Left lung (tissue), 10 donors: ENCODE results near the gene BAIAP3. TPM values are rescaled to one million over a fixed set of nuclear protein-coding genes. Genes with fewer than 3 reads are reported as not detected.

Source experiments
- ATAC-seq: fragments of 200-7000 bp; cut with Tn5 transposase; one replicate; pipeline ENCODE4 v1.9.1; 2020; ENCODE audit warnings: moderate library complexity
- DNase-seq, 4 donors: peaks; one replicate each; pipeline ENCODE4 v3.0.0-alpha.2; 2013 to 2020
- H3K27ac ChIP-seq, 2 donors: fragments of 200-600 bp; sonication (generic) in 1 of 2; one replicate each; pipeline versions ENCODE4 v1.5.0 to v1.8.0; 2020 to 2021
- H3K27me3 ChIP-seq, 2 donors: fragments of 200-600 bp; sonication (generic) in 1 of 2; one replicate each; pipeline versions ENCODE4 v1.5.0 to v1.8.0; 2020 to 2021
- H3K36me3 ChIP-seq, 2 donors: fragments of 200-600 bp; sonication (generic) in 1 of 2; one replicate each; pipeline versions ENCODE4 v1.5.0 to v1.8.0; 2020 to 2021
- H3K4me1 ChIP-seq, 2 donors: fragments of 200-600 bp; one replicate each; pipeline ENCODE4 v1.8.0; 2021
- H3K4me3 ChIP-seq, 2 donors: fragments of 200-600 bp; sonication (generic) in 1 of 2; one replicate each; pipeline versions ENCODE4 v1.5.0 to v1.8.0; 2020 to 2021; ENCODE audit warnings: mild to moderate bottlenecking in 1 of 2
- H3K9me3 ChIP-seq, 2 donors: fragments of 200-600 bp; sonication (generic) in 1 of 2; one replicate each; pipeline versions ENCODE4 v1.5.0 to v1.8.0; 2020 to 2021
- CTCF ChIP-seq, 2 donors: fragments of 200-600 bp; sonication (generic) in 1 of 2; IDR thresholded peaks; one replicate each; pipeline versions ENCODE4 v1.5.0 to v1.8.0; 2021; ENCODE audit warnings: antibody characterized with exemption in 2 of 2
- intact Hi-C, 2 donors: fragments of 100-400 bp; cut with DNase I; formaldehyde crosslinking; loops; one replicate each; pipeline versions ENCODE4 v1.11.2 to v1.14.2; 2022
- polyA plus RNA-seq, 6 donors: library from polyadenylated mRNA; unstranded; fragments of 120-200 nt; gene quantifications; one replicate each; pipeline ENCODE4 v1.2.1, GENCODE V29; 2013; ENCODE audit not compliant: insufficient read length in 6 of 6
- total RNA-seq, 2 donors: library from RNA; stranded (reverse); fragmentation: NEBNext Ultra II Directional; extraction: Animal tissue kit (Norgen Biotek cat#: 25700); gene quantifications; one replicate each; pipeline ENCODE4 v1.2.1, GENCODE V29; 2021
- donor health status: DM: no; HTN: yes; CAD: no.
- donor health status: DM: no; HTN: no; CAD: no.

The BAIAP3 gene
- total and polyA plus RNA-seq, 8 donors = 1.4 to 8.3 (median 4.2) TPM

- Histone ChIP-seq H3K27ac (no peak overlapping the region), H3K27me3 (no peaks in the 10 kb centered on the region), H3K4me3 (no peak overlapping the region), H3K9me3 (no peaks in the 10 kb centered on the region), H3K36me3 (peaks cover 0 to 73% of the 10 kb centered on the region in 2 donors), H3K4me1 (no peaks in the 10 kb centered on the region)
- TF ChIP-seq CTCF (IDR thresholded peaks at IDR 0.05) = no peak
- ATAC-seq (no peak), DNase-seq (no peak)
- intact Hi-C loops = no loop called here
Observed at GRCh38 chr16:1397779-1398178, 64.3 kb downstream of the BAIAP3 start.

GRCh38 chr16:1398351-1398750, 64.9 kb downstream of the BAIAP3 start:
- no peak for ATAC-seq
- TF ChIP-seq CTCF (IDR thresholded peaks at IDR 0.05) = no peak
- no peak overlapping the region for H3K4me3 ChIP-seq
- peaks cover 0 to 73% of the 10 kb centered on the region in 2 donors for H3K36me3 ChIP-seq
- intact Hi-C loops = no loop called here
- no peaks in the 10 kb centered on the region for H3K9me3 ChIP-seq
- no peak for DNase-seq
- no peak overlapping the region for H3K27ac ChIP-seq
- no peaks in the 10 kb centered on the region for H3K4me1 ChIP-seq
- H3K27me3 ChIP-seq = no peaks in the 10 kb centered on the region

Other genes starting within 250 kb of the BAIAP3 start
- not detected for gene C1QTNF8, start 237.4 kb upstream of the BAIAP3 start, total RNA-seq
- gene C1QTNF8, start 237.4 kb upstream of the BAIAP3 start, polyA plus RNA-seq = under 1 TPM in 3 of 6 donors, not detected in 3; 0.10 to 0.23 (median 0.10) TPM
- 10 to 100 TPM in 1 of 2 donors, 1 to 10 TPM in 1; 7.0 to 14.0 TPM for gene CACNA1H, start 180.5 kb upstream of the BAIAP3 start, total RNA-seq
- gene CACNA1H, start 180.5 kb upstream of the BAIAP3 start, polyA plus RNA-seq = 1 to 10 TPM; 3.4 to 7.7 (median 7.0) TPM
- under 1 TPM in 1 of 2 donors, not detected in 1; 0.34 TPM for gene TPSG1, start 108.4 kb upstream of the BAIAP3 start, total RNA-seq
- under 1 TPM in 2 of 6 donors, not detected in 4; 0.35 to 0.92 TPM for gene TPSG1, start 108.4 kb upstream of the BAIAP3 start, polyA plus RNA-seq
- 10 to 100 TPM in 1 of 2 donors, 1 to 10 TPM in 1; 3.0 to 55.5 TPM for gene TPSB2, start 103.5 kb upstream of the BAIAP3 start, total RNA-seq
- under 1 TPM in 2 of 6 donors, not detected in 4; 0.13 to 0.17 TPM for gene TPSB2, start 103.5 kb upstream of the BAIAP3 start, polyA plus RNA-seq
- 10 to 100 TPM; 35.1 to 51.0 TPM for gene TPSAB1, start 92.9 kb upstream of the BAIAP3 start, total RNA-seq
- gene TPSAB1, start 92.9 kb upstream of the BAIAP3 start, polyA plus RNA-seq = under 1 TPM in 2 of 6 donors, not detected in 4; 0.21 to 0.25 TPM
- under 1 TPM in 1 of 2 donors, not detected in 1; 0.37 TPM for gene TPSD1, start 77.6 kb upstream of the BAIAP3 start, total RNA-seq
- not detected for gene TPSD1, start 77.6 kb upstream of the BAIAP3 start, polyA plus RNA-seq
- gene UBE2I, start 24.0 kb upstream of the BAIAP3 start, total RNA-seq = 100 to 1,000 TPM in 1 of 2 donors, 10 to 100 TPM in 1; 89.0 to 111 TPM
- 100 to 1,000 TPM; 133 to 188 (median 146) TPM for gene UBE2I, start 24.0 kb upstream of the BAIAP3 start, polyA plus RNA-seq
- gene TSR3, start 18.2 kb downstream of the BAIAP3 start, total RNA-seq = 10 to 100 TPM; 46.3 to 57.0 TPM
- gene TSR3, start 18.2 kb downstream of the BAIAP3 start, polyA plus RNA-seq = 10 to 100 TPM; 33.6 to 52.3 (median 44.8) TPM
- 10 to 100 TPM; 74.2 to 97.4 TPM for gene GNPTG, start 18.3 kb downstream of the BAIAP3 start, total RNA-seq
- gene GNPTG, start 18.3 kb downstream of the BAIAP3 start, polyA plus RNA-seq = 10 to 100 TPM; 32.0 to 55.0 (median 46.2) TPM
- 10 to 100 TPM; 18.9 to 27.3 TPM for gene UNKL, start 81.1 kb downstream of the BAIAP3 start, total RNA-seq
- 10 to 100 TPM; 19.5 to 22.5 (median 20.8) TPM for gene UNKL, start 81.1 kb downstream of the BAIAP3 start, polyA plus RNA-seq
- gene UQCC4, start 87.1 kb downstream of the BAIAP3 start, total RNA-seq = 10 to 100 TPM; 10.3 to 12.9 TPM
- gene UQCC4, start 87.1 kb downstream of the BAIAP3 start, polyA plus RNA-seq = 10 to 100 TPM; 10.3 to 13.3 (median 11.5) TPM
- gene PERCC1, start 97.4 kb downstream of the BAIAP3 start, total RNA-seq = under 1 TPM in 1 of 2 donors, not detected in 1; 0.31 TPM
- gene PERCC1, start 97.4 kb downstream of the BAIAP3 start, polyA plus RNA-seq = 1 to 10 TPM; 1.2 to 4.4 (median 3.4) TPM
- 1 to 10 TPM; 1.5 to 2.7 TPM for gene CCDC154, start 110.9 kb downstream of the BAIAP3 start, total RNA-seq
- 10 to 100 TPM in 2 of 6 donors, 1 to 10 TPM in 4; 4.9 to 11.8 (median 8.2) TPM for gene CCDC154, start 110.9 kb downstream of the BAIAP3 start, polyA plus RNA-seq
- 100 to 1,000 TPM; 110 to 130 TPM for gene CLCN7, start 141.4 kb downstream of the BAIAP3 start, total RNA-seq
- 10 to 100 TPM; 28.6 to 35.4 (median 30.2) TPM for gene CLCN7, start 141.4 kb downstream of the BAIAP3 start, polyA plus RNA-seq
- not detected for gene PTX4, start 155.3 kb downstream of the BAIAP3 start, total RNA-seq
- gene PTX4, start 155.3 kb downstream of the BAIAP3 start, polyA plus RNA-seq = under 1 TPM in 3 of 6 donors, not detected in 3; 0.15 to 0.20 (median 0.20) TPM
- 10 to 100 TPM; 34.9 to 38.6 TPM for gene TELO2, start 159.7 kb downstream of the BAIAP3 start, total RNA-seq
- 10 to 100 TPM; 24.5 to 49.1 (median 34.8) TPM for gene TELO2, start 159.7 kb downstream of the BAIAP3 start, polyA plus RNA-seq
- 10 to 100 TPM; 26.6 to 28.7 TPM for gene TMEM204, start 200.0 kb downstream of the BAIAP3 start, total RNA-seq
- gene TMEM204, start 200.0 kb downstream of the BAIAP3 start, polyA plus RNA-seq = 10 to 100 TPM; 15.4 to 20.6 (median 19.0) TPM